GM12801 (cell line): ENCODE results near the gene ACCSL.

Experiments used
- CTCF ChIP-seq: IDR thresholded peaks from one replicate; pipeline ENCODE4 v1.5.1; 2011; ENCODE audit warnings: control low read depth; ENCODE audit not compliant: insufficient read length; ENCODE audit errors: extremely low read depth

ACCSL gene

GRCh38 chr11:44088871-44089270 lies 41.1 kb downstream of the ACCSL start:
- no peak for TF ChIP-seq CTCF

GRCh38 chr11:44090539-44090938 lies 42.8 kb downstream of the ACCSL start:
- no peak for TF ChIP-seq CTCF

GRCh38 chr11:44094260-44094868 lies 46.6 kb downstream of the ACCSL start:
- TF ChIP-seq CTCF, result no peak

- TF ChIP-seq CTCF, result no peak
Measured at GRCh38 chr11:44095506-44096359, 48.0 kb downstream of the ACCSL start, which contains the start of gene EXT2. Gene EXT2, plus strand, starts transcription at chr11:44095678. Its CDS starts 12,035 bp downstream, at chr11:44107713.

- no peak for TF ChIP-seq CTCF
Measured at GRCh38 chr11:44096360-44097185, 48.8 kb downstream of the ACCSL start.

- TF ChIP-seq CTCF, result no peak
Measured at GRCh38 chr11:44097821-44098220, 50.0 kb downstream of the ACCSL start.

GRCh38 chr11:44101098-44101497 lies 53.3 kb downstream of the ACCSL start:
- TF ChIP-seq CTCF, result no peak
